ENCODE data around the gene GEN1. TPM values are rescaled to one million over a fixed set of nuclear protein-coding genes. Genes with fewer than 3 reads are reported as not detected.

Gene GEN1
- total and polyA plus RNA-seq, 2 donors (not counting 1 experiment from before 2014, with no cell fraction given): 16.7 to 105 TPM

- Histone ChIP-seq H3K27ac (ENCODE audit: low read length in 2 of 2) (no peak overlapping the region), H2AFZ (ENCODE audit: insufficient read depth, low read depth, low read length, poor library complexity, severe bottlenecking) (no peak overlapping the region), H3K27me3 (replicated peaks in 1 of 4; ENCODE audit: control extremely low read depth in 1 of 4, control insufficient read depth in 3 of 4, insufficient read depth in 4 of 4, low read length in 3 of 4) (no peaks in the 10 kb centered on the region), H3K79me2 (ENCODE audit: control insufficient read depth, insufficient read depth, low read length) (no peaks in the 10 kb centered on the region), H3K36me3 (replicated peaks in 1 of 2; ENCODE audit: control extremely low read depth in 1 of 2, control insufficient read depth in 1 of 2, extremely low read depth in 1 of 2, insufficient read depth in 2 of 2, low read length in 1 of 2) (peaks cover 13 to 81% of the 10 kb centered on the region in 2 experiments), H3K9me3 (ENCODE audit: control extremely low read depth in 1 of 3, control insufficient read depth in 2 of 3, insufficient read depth in 1 of 3, low read length in 2 of 3) (no peaks in the 10 kb centered on the region), H3K4me3 (ENCODE audit: control extremely low read depth in 1 of 5, extremely low read depth in 1 of 5, insufficient read depth in 1 of 5, low read depth in 2 of 5, low read length in 4 of 5) (no peak overlapping the region), H3K9ac (ENCODE audit: low read length) (no peak overlapping the region), H3K4me1 (ENCODE audit: control insufficient read depth in 2 of 2, insufficient read depth in 2 of 2, low read length in 2 of 2) (no peaks in the 10 kb centered on the region), H4K20me1 (ENCODE audit: control insufficient read depth, insufficient read depth, low read length, poor library complexity, severe bottlenecking) (no peaks in the 10 kb centered on the region), H3K4me2 (replicated peaks; ENCODE audit: low read depth, low read length, poor library complexity, severe bottlenecking) (no peak overlapping the region)
- POLR2A ChIA-PET: no interaction called here
- CTCF ChIA-PET: interaction anchor here (0.9 to 1.5 kb wide), 3 partner anchors 8 to 103 kb away, joined by 3 to 6 read pairs (median 3); no protein-coding TSS in a partner anchor
- Mint-ChIP-seq H3K27me3 (no peaks in the 10 kb centered on the region), H3K9me3 (ENCODE audit: insufficient read depth) (no peaks in the 10 kb centered on the region), H3K27ac (no peak overlapping the region), H3K4me1 (no peaks in the 10 kb centered on the region), H3K4me3 (no peak overlapping the region)
- TF ChIP-seq EZH2 (IDR thresholded peaks at IDR 0.05; ENCODE audit: borderline replicate concordance, insufficient read depth, low read depth, low read length, poor library complexity, severe bottlenecking): no peak
- no peak for TF ChIP-seq CTCF (IDR thresholded peaks at IDR 0.05)
- intact Hi-C loops (cut with micrococcal nuclease): no loop called here
- ATAC-seq (ENCODE audit: low read depth): no peak
- WGBS (ENCODE audit: insufficient coverage): 100% methylated on average over 6 of the region's 6 CpGs
- DNase-seq: no peak
Measured at GRCh38 chr2:17728210-17728609, 25.7 kb upstream of the GEN1 start.

GRCh38 chr2:17729880-17730279, 24.1 kb upstream of the GEN1 start:
- H3K27ac ChIP-seq (ENCODE audit: low read length in 2 of 2): peak overlapping the region in 1 of 2 donors; percentile 37
- Mint-ChIP-seq H3K4me1 (peaks cover 6% of the 10 kb centered on the region), H3K4me3 (no peak overlapping the region), H3K27ac (no peak overlapping the region), H3K27me3 (no peaks in the 10 kb centered on the region), H3K9me3 (ENCODE audit: insufficient read depth) (no peaks in the 10 kb centered on the region)
- no peaks in the 10 kb centered on the region for H3K27me3 ChIP-seq (replicated peaks in 1 of 4; ENCODE audit: control extremely low read depth in 1 of 4, control insufficient read depth in 3 of 4, insufficient read depth in 4 of 4, low read length in 3 of 4)
- no peak for ATAC-seq (ENCODE audit: low read depth)
- no peak overlapping the region for H3K4me3 ChIP-seq (ENCODE audit: control extremely low read depth in 1 of 5, extremely low read depth in 1 of 5, insufficient read depth in 1 of 5, low read depth in 2 of 5, low read length in 4 of 5)
- peaks cover 17 to 80% of the 10 kb centered on the region in 2 experiments for H3K36me3 ChIP-seq (replicated peaks in 1 of 2; ENCODE audit: control extremely low read depth in 1 of 2, control insufficient read depth in 1 of 2, extremely low read depth in 1 of 2, insufficient read depth in 2 of 2, low read length in 1 of 2)
- H3K9me3 ChIP-seq (ENCODE audit: control extremely low read depth in 1 of 3, control insufficient read depth in 2 of 3, insufficient read depth in 1 of 3, low read length in 2 of 3): no peaks in the 10 kb centered on the region
- intact Hi-C loops (cut with micrococcal nuclease): no loop called here
- H4K20me1 ChIP-seq (ENCODE audit: control insufficient read depth, insufficient read depth, low read length, poor library complexity, severe bottlenecking): no peaks in the 10 kb centered on the region
- no peak overlapping the region for H3K4me2 ChIP-seq (replicated peaks; ENCODE audit: low read depth, low read length, poor library complexity, severe bottlenecking)
- H3K9ac ChIP-seq (ENCODE audit: low read length): no peak overlapping the region
- peaks cover 4% of the 10 kb centered on the region for H3K79me2 ChIP-seq (ENCODE audit: control insufficient read depth, insufficient read depth, low read length)
- TF ChIP-seq CTCF (IDR thresholded peaks at IDR 0.05) (no peak), EZH2 (IDR thresholded peaks at IDR 0.05; ENCODE audit: borderline replicate concordance, insufficient read depth, low read depth, low read length, poor library complexity, severe bottlenecking) (no peak)
- DNase-seq: no peak
- no CpG with 5 or more reads among the region's 2 CpGs for WGBS (ENCODE audit: insufficient coverage)
- CTCF ChIA-PET: interaction anchor here (1.8 kb wide), 1 partner anchor 101 kb away, joined by 4 read pairs; no protein-coding TSS in a partner anchor
- H3K4me1 ChIP-seq (ENCODE audit: control insufficient read depth in 2 of 2, insufficient read depth in 2 of 2, low read length in 2 of 2): no peaks in the 10 kb centered on the region
- POLR2A ChIA-PET: no interaction called here
- H2AFZ ChIP-seq (ENCODE audit: insufficient read depth, low read depth, low read length, poor library complexity, severe bottlenecking): no peak overlapping the region

Data from B cell (primary cell).